HG02623 (cell line): ENCODE measurements around the gene CEACAM18.
"Not testable (repeated sequence)": the region's sequence is repeated elsewhere in the genome, so short reads cannot be mapped to it uniquely, and the experiment has no call there.

Source experiments
- ATAC-seq: cut with Tn5 transposase; IDR thresholded peaks from one replicate; pipeline ENCODE4 v1.9.1; 2021; ENCODE audit warnings: moderate library complexity; ENCODE audit not compliant: unreplicated experiment

CEACAM18 gene

DNA sequence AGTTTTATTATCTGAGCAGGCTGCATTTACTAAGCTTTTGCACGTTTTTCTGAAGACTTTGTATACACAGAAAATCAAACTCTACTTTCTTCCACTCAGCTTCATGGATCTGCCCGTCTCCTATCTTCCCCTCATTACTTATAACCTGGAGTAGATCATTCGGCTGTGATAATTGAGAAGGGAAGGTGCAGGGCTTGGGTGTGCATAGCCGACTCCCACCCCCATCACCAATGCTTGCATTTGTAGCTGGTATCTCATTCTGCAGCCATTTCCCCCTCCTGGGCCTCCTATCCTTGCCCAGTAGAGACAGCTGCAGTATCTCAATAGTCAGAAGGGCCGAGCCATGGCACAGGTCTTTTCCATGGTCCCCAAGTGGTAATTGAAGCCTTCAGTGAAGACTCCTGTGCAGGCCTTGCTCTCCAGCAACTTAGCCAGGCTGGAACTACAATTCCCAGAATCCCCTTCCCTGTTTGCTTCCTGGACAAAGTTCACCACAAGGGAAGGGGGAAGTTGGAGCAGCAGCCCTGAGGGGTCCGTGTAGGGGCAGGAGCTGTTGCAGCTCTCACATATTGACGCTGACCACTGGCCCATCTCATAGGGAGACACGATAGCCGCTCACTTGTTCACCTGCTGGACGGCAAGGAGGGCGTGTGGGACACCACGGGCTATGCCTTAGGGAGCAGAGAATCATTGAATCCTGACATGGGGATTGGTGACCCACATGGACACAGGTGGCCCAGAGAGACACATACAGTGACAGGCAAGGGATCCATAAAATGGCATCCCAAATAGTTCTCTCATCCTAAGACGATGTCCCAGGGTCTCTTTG lies 18.0 kb upstream of the CEACAM18 start:
- no peak for ATAC-seq

DNA sequence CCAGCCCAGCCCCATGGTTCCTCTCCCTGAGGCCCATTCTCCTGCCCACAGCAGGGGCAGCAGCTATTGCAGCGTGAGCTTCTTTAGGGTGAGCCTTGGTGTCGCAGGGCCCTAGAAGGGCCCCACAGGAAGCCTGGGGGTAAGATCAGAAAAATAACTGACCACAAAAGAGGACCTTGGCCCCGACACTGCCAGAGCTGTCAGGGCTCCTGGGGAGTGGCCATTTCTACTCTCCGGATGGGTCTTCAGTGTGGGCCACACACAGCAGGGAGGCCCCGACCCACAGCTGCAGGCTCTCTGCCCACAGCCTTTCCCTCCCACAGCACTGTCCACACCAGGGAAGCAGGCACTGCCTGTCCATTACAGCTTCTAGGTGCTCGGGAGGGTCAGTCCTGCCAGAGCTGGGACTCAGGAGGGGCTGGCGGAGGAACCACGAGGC lies 16.6 kb upstream of the CEACAM18 start:
- ATAC-seq, result no peak

DNA sequence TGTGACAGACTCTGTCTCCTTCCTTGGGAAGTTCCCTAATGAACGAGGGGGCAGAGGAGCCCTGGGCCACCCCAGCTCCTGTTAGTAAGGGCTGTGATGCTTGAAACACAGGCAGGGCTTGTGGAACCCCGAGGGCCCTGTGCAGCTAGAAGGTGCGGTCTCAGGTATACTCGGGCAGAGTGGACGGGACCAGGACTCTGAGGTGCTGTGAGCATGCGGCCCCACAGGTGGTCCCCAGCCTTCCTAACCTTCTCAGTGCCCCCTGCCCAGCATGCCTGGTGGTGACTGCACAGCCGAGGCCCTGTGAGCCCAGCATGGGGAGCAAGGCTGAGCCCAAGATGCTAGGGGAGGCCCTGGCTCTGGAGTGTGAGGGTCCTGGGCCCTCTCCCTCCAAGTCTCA lies 16.1 kb upstream of the CEACAM18 start:
- ATAC-seq, result no peak

DNA sequence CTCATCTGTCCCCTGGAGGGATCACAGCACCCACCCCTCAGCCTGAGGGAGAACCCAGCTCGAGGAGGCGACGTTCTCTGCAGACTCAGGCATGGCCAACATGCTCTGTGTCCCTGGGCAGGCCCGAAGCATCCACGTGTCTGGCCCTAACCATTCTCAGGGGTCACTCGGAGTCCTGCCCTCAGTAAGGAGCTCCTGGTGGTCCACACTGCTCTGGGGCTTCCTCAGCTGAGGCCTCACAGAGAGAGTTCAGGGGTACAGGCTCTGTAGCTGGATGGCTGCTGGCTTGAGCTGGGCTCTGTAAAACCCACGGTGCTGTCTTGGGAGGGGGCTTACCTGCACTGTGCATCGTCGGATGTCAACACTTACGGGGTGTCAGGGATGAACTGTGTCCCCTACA lies 15.7 kb upstream of the CEACAM18 start:
- ATAC-seq, result no peak

DNA sequence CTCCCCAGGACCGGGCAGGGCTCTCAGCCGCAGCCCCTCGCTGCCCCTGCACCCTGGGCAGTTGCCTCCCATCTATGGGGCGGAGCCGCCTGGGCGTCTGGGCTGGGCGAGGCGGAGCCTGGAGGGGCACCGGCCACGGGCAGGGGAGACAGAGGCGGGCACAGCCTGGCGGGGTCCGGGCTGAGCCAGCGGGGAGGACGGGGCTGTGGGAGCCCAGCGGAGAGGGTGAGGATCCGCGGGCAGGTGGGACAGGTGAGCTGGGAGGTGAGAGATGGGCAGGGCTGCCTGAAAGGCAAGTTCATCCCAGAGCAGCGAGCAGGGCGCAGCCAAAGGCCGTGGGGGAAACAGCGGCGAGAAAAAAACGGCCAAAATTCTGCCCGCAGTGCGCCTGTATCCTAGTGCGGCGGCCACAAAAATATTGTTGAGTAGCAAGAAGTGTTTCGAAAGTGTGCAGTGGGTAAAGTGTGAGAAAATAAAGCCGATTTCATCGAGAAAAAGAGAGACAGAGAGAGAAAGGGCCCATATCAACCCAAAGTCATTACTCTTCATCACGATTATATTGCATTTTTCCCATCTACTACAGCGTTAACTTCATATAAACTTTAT lies 14.3 kb upstream of the CEACAM18 start:
- ATAC-seq, result not testable (repeated sequence)

DNA sequence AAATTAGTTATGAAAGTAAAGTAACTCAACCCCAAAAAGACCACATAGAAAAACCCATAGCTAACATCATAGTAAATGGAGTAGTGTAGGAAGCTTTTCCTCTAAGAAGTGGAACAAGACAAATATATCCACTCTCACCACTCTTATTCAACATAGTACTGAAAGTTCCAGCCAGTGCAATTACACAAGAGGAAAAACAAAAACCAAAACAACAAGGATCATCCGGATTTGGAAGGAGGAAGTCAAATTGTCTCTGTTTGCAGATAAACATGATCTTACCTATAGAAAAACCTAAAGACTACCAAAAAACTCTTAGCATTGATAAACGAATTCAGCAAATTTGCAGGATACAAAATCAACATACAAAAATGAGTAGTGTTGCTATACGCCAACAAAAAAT lies 11.6 kb upstream of the CEACAM18 start:
- no peak for ATAC-seq

DNA sequence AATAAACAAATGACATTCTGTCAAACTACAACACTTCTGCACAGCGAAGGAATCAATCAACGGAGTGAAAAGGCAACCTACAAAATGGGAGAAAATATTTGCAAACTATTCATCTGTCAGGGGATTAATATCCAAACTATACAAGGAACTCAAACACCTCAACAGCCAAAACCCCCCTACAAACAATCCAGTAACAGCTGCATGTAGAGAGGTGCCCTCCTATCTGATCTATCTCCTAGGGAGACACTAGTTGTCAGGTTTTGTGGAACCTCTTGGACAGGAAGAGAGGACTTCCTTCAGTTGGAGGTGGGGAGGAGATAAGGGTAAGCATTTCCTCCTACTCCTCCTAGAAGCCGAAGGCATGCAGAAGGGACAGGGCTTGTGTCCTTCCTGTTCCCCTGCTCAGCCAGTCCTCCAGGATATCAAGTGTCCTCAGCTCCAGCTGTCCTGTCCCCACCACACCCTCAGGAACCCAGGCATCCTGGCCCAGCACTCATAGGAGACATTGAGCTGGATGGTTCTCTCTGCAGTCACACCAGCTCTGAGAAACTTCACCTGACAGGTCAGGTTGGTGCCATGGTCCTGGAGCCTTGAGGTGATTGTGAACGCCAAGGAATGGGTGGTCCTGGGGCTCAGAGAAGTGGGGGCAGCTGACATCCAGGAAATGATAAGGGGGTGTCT lies 10.3 kb upstream of the CEACAM18 start:
- no peak for ATAC-seq

DNA sequence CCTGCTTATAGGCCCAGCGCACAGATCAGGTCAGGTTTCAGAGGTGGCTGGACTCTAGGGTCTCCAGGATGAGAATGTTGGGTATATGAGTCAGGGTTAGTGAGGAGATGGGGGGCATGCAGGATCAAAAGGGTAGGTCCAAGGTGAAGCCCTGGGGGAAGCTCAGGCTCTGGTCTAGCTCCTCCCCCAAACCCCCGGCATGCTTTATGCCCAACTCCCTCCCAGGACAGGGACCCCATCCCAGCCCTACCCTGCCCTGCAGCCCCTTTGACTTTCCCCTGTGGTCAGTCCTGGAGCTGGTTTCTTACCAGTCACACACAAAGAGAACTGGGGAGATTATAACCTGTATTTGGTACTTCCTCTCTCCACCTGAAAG lies 9.8 kb upstream of the CEACAM18 start:
- ATAC-seq, result no peak

DNA sequence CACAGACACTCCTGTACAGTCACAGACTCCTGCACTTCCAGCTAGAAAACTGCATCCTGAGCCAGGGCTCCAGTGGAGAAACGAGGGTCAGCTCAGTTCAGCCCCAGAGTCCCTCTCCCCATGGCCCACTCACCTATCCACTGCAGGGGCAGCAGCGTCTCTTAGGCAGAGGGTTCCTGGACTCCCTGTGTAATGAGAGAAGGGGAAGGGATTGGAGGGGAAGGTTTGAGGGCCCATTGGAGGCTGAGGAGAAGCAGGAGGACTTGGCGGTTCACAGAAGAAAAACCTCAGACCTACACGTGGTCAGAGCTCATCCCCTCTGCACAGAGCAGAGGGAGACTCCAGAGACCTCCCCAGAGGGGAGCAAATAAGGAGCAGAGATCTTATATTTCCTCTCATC lies 9.2 kb upstream of the CEACAM18 start:
- ATAC-seq, result no peak

DNA sequence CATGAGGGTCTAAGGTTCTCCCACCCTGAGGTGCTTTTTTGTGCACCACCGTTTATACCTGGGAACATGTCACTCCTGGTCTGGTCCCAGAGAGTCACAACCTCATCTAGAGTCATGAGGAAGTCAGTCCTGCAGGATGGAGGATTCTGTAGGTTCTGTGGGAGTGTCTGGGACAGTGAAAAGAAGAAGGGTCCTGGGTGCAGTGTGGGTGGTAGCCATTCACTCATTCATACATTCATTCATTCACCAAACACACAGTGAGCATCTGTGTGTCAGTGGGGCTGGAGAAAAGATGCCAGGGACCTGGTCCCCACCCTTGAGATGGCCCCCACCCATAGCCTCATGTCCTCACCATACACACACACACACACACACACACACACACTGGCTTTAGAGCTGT lies 8.7 kb upstream of the CEACAM18 start:
- no peak for ATAC-seq

DNA sequence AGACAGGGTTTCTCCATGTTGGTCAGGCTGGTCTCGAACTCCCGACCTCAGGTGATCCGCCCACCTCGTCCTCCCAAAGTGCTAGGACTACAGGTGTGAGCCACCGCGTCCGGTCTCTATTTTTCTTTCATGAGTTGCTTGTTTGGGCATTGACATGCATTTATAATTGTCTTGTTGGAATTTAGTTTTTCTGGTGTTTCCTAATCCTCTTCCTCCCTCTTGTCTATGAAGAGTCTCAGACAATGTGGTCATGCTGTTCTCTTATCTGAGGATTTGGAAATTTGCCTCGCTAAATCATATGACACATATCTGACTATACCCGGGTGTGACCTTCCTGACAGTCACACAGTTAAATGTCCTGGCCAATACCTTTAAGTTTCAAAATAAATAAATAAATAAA lies 7.4 kb upstream of the CEACAM18 start:
- ATAC-seq, result no peak

DNA sequence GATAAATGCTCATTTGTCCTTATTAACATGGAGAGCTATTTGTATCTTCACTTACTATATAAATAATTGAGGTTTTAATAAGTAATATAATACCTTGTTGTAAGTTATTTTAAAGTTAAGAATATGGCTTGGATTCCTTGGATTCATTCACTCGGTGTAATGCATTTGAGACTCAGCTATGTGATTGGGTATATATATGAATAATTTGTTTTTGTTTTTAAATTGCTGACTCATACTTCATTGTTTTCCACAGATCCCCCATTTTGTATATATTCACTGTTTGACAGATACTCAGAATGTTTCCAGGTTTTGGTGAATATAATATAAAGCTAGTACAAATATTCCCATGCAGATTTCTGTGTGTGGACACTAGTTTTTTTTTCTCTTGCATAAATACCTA lies 6.8 kb upstream of the CEACAM18 start:
- ATAC-seq, result no peak

DNA sequence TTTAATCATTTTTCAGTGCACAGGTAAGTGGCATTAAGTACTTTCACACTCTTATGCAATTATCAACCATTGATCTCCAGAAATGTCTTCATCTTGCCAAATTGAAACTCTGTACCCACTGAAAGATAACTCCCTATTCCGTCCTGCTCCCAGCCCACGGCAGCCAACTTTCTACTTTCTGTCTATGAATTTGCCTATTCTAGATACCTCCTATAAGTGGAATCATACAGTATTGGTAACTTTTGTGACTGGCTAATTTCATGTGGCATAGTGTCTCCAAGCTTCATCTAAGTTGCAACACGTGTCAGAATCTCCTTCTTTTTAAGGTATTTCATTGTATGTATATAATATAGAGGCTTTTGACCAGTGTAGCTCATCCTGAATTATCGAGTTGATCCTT lies 5.7 kb upstream of the CEACAM18 start:
- ATAC-seq, result no peak

DNA sequence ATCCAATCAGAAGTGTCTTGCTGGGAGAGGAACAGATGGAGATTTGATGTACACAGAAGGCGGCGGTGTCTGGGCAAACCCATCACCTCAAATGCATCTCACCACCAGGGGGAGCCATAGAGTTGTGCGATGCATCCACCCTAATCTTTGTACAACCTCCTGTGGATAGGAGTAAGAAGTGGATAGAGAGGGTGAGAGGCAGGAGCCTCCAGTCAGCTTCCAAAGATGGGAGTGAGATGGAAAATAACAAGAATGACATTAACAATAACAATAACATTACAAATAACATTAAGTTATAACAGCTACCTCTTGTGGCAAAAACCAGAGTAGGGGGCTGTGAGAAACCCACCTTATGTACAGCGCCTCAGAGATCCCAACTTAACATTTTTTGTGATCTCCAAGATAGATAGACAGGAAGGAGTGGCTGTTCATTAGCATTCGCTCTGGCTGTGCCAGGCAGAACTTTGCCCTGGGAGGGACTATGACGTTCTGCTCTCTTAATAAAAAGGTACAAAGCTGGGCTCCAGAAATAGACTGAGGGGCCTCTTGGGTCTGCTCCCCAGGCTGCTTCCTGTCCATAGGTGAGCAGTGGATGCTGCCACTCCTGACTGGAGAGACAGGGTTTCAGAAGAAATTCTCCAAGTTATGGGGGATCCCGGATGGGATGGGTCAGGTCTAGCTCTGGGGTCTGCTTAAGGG lies 5.2 kb upstream of the CEACAM18 start:
- ATAC-seq, result no peak

DNA sequence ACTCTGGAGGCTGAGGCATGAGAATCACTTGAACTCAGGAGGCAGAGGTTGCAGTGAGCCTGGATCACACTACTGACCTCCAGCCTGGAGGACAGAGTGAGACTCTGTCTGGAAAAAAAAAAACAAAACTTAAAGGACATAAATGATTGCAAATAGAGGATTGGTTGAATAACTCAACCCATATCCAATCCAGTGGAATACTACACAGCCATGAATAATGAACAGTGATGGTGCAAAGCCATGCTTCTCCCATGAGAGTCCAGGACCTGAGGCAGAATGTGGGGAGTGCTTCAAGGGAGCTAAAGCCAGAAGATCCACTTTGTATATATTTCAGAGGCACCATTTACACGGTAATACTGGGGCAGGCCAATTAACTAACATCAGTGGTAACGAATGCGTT lies 2.2 kb upstream of the CEACAM18 start:
- no peak for ATAC-seq

DNA sequence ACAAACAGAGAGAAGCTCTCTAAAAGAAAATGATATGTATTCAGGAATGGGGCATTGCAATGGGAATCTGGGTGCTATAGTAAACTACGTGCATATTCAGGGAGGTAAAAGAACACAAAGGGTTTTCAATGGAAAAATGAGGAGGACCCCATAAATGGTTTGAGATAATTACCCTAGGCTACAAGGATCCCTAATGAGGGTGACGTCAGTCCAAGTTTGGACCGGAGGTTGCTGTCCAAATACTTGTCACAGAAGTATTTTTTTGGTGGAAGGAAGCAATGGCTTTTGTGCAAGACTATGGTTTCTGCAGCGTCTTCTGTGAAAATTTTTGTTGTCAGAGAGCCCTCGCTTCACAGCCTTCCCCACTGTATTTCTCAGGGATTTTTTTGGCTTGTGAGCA lies 995 bp upstream of the CEACAM18 start:
- ATAC-seq, result no peak

DNA sequence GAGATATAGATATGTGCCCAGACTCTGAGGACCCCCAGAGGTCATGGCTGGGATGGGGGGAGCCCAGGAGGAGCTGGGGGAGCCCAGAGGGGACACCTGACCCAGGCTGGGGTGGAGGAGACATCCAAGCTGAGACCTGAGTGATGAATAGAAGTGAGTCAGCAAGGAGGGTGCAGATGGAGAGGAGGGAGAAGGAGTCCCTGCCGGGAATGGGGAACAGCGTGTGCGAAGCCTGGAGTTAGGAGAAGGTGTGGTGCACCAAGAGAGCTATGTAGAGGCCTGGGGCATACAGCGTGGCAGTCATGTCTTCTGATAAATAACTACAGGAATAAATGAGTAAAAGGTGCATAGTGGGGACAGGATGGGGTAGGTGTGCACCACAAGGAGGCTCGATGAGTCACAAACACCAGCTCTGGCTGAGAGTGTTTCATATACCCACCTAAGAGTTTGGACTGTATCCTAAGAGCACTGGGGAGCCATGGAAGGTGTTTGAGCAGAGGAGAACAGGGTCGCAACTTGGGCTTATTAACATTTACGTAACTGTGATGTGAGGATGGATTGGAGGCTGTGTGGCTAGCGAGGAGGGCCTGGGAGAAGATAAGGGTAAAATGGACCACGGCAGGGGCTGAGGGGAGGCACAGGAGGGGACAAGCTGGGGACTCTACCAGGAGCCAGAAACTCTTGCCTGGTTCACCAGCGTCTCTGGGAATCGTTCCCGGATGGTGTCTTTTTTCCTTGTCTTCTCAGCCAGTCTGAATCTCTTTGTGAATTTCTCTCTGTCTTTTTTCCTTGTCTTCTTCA lies 1.4 kb downstream of the CEACAM18 start:
- ATAC-seq, result no peak

DNA sequence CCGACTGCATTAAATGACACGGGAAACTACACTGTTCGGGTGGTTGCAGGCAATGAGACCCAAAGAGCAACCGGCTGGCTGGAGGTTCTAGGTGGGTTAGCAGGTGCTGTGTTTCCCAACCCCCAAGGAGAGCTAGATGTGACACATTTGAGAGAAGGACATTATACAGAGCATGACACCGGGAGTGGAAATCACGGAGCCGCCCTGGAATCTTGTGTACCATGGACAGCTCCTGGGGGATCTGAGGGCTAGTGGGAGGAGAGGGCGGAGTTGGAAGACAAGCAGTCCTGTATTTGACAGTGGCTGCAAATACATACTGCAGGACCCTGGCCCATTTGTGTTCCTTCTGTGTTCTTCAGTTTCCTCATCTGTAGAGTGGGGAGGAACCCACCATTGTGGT lies 2.3 kb downstream of the CEACAM18 start:
- no peak for ATAC-seq

DNA sequence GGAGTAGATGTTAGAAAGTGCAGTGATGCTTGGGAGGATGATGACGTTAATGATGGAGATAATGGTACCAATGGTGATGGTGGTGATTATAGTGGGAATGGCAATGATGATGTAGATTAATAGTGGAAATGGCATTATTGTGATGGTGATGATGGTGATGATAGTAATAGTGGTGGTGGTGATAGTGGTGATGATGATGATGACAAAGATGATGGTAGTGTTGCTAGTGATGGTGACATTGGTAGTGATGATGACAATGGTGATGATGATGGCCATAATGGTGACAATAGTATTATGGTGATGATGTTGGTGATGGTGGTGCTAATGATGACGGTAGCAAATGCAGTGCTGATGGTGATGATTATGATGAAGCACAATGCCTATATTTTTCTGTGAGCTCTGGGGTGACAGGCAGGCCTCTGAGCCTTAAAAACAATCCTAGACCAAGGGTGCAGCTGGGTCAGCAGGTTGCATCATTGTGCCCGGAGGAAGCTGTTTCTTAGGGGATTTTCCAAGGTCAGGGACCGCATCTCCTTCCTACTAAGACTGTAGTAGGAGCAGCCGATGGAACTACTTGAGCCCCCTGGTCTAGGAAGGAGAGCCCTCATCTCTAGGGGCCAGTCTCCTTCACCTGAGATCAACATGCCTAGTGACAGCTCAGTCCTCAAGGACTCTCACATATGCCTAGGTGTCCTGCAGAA lies 7.8 kb downstream of the CEACAM18 start:
- no peak for ATAC-seq

DNA sequence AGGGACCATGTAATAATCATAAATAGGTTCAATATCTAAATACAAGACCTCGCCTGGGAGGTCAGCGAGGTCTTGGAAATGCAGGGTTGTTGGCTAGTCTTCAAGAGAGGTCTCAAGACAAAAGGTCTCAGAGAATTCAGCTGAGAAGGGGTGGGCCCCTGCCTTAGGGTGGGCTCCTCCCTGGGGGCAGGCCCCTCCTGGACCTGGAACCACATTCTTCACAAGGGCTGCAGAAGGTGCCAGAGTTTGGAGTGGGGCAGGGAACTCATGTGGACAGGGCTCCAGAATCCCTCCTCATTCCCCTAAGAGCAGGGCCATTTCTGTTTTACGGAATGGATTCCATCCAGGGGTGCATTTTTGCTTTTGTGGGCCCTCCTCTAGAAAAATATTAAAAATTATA lies 10.2 kb downstream of the CEACAM18 start:
- no peak for ATAC-seq
